PC-3 (cell line): ENCODE data around the gene IL21R. TPM values are rescaled to one million over a fixed set of nuclear protein-coding genes. Genes with fewer than 3 reads are reported as not detected.
"Not testable (repeated sequence)": the region's sequence is repeated elsewhere in the genome, so short reads cannot be mapped to it uniquely, and the experiment has no call there.

Source experiments
- ATAC-seq: fragments of 200-7000 bp; cut with Tn5 transposase; 2 replicates; pipeline ENCODE4 v1.9.1; 2020; ENCODE audit warnings: mild to moderate bottlenecking, moderate library complexity
- BruUV-seq: library from RNA; stranded (reverse); fragments of 400-500 nt; replicated peaks from 2 replicates; lab custom pipeline; 2021; lab: Mats Ljungman, UMichigan
- CTCF ChIA-PET: fragments of 300-600 bp; sonication (Branson Sonifier 250); formaldehyde crosslinking; loops from one replicate; lab custom pipeline; 2022; ENCODE audit warnings: antibody characterized with exemption; lab: Charles Lee
- POLR2A ChIA-PET: fragments of 300-600 bp; sonication (Branson Sonifier 250); formaldehyde crosslinking; loops from one replicate; lab custom pipeline; 2022; ENCODE audit warnings: antibody characterized with exemption; ENCODE audit not compliant: unreplicated experiment; lab: Charles Lee
- DNase-seq: peaks from one replicate; pipeline ENCODE4 v3.0.0-alpha.2; 2015
- H2AFZ ChIP-seq: fragments of 300-600 bp; sonication (generic); 2 replicates; pipeline ENCODE4 v1.6.0; 2016; ENCODE audit warnings: antibody characterized with exemption, low read length
- H3F3A ChIP-seq: fragments of 300-600 bp; sonication (generic); one replicate; pipeline ENCODE4 v1.6.0; 2017; ENCODE audit warnings: antibody characterized with exemption, low read length, control low read depth, mild to moderate bottlenecking; ENCODE audit not compliant: unreplicated experiment
- H3K27ac ChIP-seq: fragments of 300-600 bp; sonication (generic); 2 replicates; pipeline ENCODE4 v1.5.1; 2016; ENCODE audit warnings: mild to moderate bottlenecking, low read length
- H3K27me3 ChIP-seq: fragments of 300-600 bp; sonication (generic); 2 replicates; pipeline ENCODE4 v1.6.1; 2016; ENCODE audit warnings: low read length, mixed read lengths
- H3K36me3 ChIP-seq: fragments of 300-600 bp; sonication (generic); 2 replicates; pipeline ENCODE4 v1.6.1; 2016; ENCODE audit warnings: low read depth, mixed run types, low read length, mixed read lengths
- H3K4me1 ChIP-seq: fragments of 300-600 bp; sonication (generic); 2 replicates; pipeline ENCODE4 v1.5.1; 2016; ENCODE audit warnings: low read length; ENCODE audit not compliant: insufficient read depth
- H3K4me2 ChIP-seq: fragments of 300-600 bp; sonication (generic); 2 replicates; pipeline ENCODE4 v1.6.0; 2016; ENCODE audit warnings: low read length
- H3K4me3 ChIP-seq: fragments of 300-600 bp; sonication (generic); 2 replicates; pipeline ENCODE4 v1.5.1; 2016; ENCODE audit warnings: mild to moderate bottlenecking, low read length, mixed read lengths
- H3K79me2 ChIP-seq: fragments of 300-600 bp; sonication (generic); 2 replicates; pipeline ENCODE4 v1.6.1; 2017; ENCODE audit warnings: low read length, mixed read lengths
- H3K9ac ChIP-seq: fragments of 300-600 bp; sonication (generic); 2 replicates; pipeline ENCODE4 v1.6.0; 2016; ENCODE audit warnings: mild to moderate bottlenecking, low read length
- H3K9me2 ChIP-seq: fragments of 300-600 bp; sonication (generic); replicated peaks from 2 replicates; pipeline ENCODE4 v1.6.1; 2016; ENCODE audit warnings: mixed run types, low read length, mixed read lengths
- H3K9me3 ChIP-seq: fragments of 300-600 bp; sonication (generic); 2 replicates; pipeline ENCODE4 v1.6.1; 2016; ENCODE audit warnings: low read length, mixed read lengths
- H4K20me1 ChIP-seq: fragments of 300-600 bp; sonication (generic); 2 replicates; pipeline ENCODE4 v1.6.1; 2016; ENCODE audit warnings: low read length, mixed read lengths
- EZH2 ChIP-seq: fragments of 300-600 bp; sonication (generic); IDR thresholded peaks from one replicate; pipeline ENCODE4 v1.6.1; 2017; ENCODE audit warnings: antibody characterized with exemption, mild to moderate bottlenecking, low read length; ENCODE audit not compliant: unreplicated experiment
- EZH2phosphoT487 ChIP-seq: fragments of 300-600 bp; sonication (generic); IDR thresholded peaks from 2 replicates; pipeline ENCODE4 v1.6.1; 2018; ENCODE audit warnings: mild to moderate bottlenecking, antibody characterized with exemption, low read length, borderline replicate concordance
- intact Hi-C: fragments of 100-400 bp; cut with micrococcal nuclease; formaldehyde crosslinking; loops from 2 replicates; pipeline ENCODE4 v1.9.0; 2023
- total RNA-seq: library from RNA; depleted of rRNA; stranded (reverse); fragments of >200 nt; gene quantifications from 2 replicates; pipeline ENCODE4 v1.2.3, GENCODE V29; 2014
- TF ChIP-seq, protein P1 (sequence below): fragments of 300-600 bp; sonication (generic); conservative IDR thresholded peaks from 2 replicates; pipeline ENCODE4 v1.5.1; 2017; ENCODE audit warnings: antibody characterized with exemption, low read depth, mild to moderate bottlenecking, low read length

IL21R gene
- total RNA-seq, 1 experiment from 2014 or later = 0.55 TPM

DNA sequence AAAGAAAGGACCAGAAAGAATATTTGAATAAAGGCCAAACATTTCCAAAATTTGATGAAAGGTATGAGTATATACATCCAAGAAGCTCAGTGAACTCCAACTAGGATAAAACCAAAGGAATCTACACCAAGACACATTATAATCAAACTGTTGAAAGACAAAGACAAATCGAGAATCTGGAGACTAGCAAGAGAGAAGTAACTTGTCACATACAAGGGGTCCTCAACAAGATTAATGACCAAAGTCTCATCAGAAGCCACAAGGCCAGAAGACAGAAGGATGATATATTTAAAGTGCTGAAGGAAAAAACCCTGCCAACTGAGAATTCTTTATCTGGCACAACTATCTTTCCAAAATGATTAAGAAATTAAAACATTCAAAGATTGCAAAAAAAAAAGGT lies 9.3 kb upstream of the IL21R start:
- no peak for DNase-seq
- POLR2A ChIA-PET = no interaction called here
- no peak overlapping the region for H3K27ac ChIP-seq
- H3K27me3 ChIP-seq = no peaks in the 10 kb centered on the region; the same call in 1 of the 2 replicates
- H2AFZ ChIP-seq = no peak overlapping the region
- H3K4me2 ChIP-seq = no peak overlapping the region
- no peak overlapping the region for H3K9ac ChIP-seq
- H3K4me3 ChIP-seq = no peak overlapping the region
- CTCF ChIA-PET = no interaction called here
- no peak for TF ChIP-seq EZH2
- TF ChIP-seq EZH2phosphoT487 = no peak
- TF ChIP-seq, protein P1, sequence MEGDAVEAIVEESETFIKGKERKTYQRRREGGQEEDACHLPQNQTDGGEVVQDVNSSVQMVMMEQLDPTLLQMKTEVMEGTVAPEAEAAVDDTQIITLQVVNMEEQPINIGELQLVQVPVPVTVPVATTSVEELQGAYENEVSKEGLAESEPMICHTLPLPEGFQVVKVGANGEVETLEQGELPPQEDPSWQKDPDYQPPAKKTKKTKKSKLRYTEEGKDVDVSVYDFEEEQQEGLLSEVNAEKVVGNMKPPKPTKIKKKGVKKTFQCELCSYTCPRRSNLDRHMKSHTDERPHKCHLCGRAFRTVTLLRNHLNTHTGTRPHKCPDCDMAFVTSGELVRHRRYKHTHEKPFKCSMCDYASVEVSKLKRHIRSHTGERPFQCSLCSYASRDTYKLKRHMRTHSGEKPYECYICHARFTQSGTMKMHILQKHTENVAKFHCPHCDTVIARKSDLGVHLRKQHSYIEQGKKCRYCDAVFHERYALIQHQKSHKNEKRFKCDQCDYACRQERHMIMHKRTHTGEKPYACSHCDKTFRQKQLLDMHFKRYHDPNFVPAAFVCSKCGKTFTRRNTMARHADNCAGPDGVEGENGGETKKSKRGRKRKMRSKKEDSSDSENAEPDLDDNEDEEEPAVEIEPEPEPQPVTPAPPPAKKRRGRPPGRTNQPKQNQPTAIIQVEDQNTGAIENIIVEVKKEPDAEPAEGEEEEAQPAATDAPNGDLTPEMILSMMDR = no peak
- H4K20me1 ChIP-seq = no peaks in the 10 kb centered on the region
- ATAC-seq = no peak
- BruUV-seq = no TSS peak
- H3K79me2 ChIP-seq = no peaks in the 10 kb centered on the region
- H3K9me3 ChIP-seq = no peaks in the 10 kb centered on the region
- no peaks in the 10 kb centered on the region for H3K36me3 ChIP-seq
- no peaks in the 10 kb centered on the region for H3K9me2 ChIP-seq
- intact Hi-C loops = no loop called here
- H3F3A ChIP-seq = no peaks in the 10 kb centered on the region
- no peaks in the 10 kb centered on the region for H3K4me1 ChIP-seq

- no peak for DNase-seq
- POLR2A ChIA-PET = no interaction called here
These were observed 7.5 kb upstream of the IL21R start for GRCh38 chr16:27394516-27394915.

GRCh38 chr16:27398341-27398893 lies 3.6 kb upstream of the IL21R start:
- H2AFZ ChIP-seq, BruUV-seq, DNase-seq, intact Hi-C loops, H3F3A ChIP-seq, ATAC-seq, H4K20me1 ChIP-seq, H3K4me1 ChIP-seq, CTCF ChIA-PET, H3K79me2 ChIP-seq, H3K36me3 ChIP-seq, H3K9me3 ChIP-seq, H3K27me3 ChIP-seq, POLR2A ChIA-PET, H3K4me3 ChIP-seq, H3K9ac ChIP-seq, H3K4me2 ChIP-seq, H3K9me2 ChIP-seq, H3K27ac ChIP-seq: not testable (repeated sequence)

More at GRCh38 chr16:27394516-27394915, 7.5 kb upstream of the IL21R start:
- TF ChIP-seq EZH2 = no peak
- TF ChIP-seq, protein P1 = no peak
- Histone ChIP-seq H2AFZ (no peak overlapping the region), H3K4me2 (no peak overlapping the region), H3K27ac (no peak overlapping the region), H3K9me2 (no peaks in the 10 kb centered on the region), H3K27me3 (no peaks in the 10 kb centered on the region; the same call in 1 of the 2 replicates), H3K79me2 (no peaks in the 10 kb centered on the region), H3K4me1 (no peaks in the 10 kb centered on the region), H3K9me3 (no peaks in the 10 kb centered on the region), H3K4me3 (no peak overlapping the region), H3F3A (no peaks in the 10 kb centered on the region), H3K36me3 (no peaks in the 10 kb centered on the region), H3K9ac (no peak overlapping the region), H4K20me1 (no peaks in the 10 kb centered on the region)
- no peak for ATAC-seq
- CTCF ChIA-PET = no interaction called here
- no TSS peak for BruUV-seq
- intact Hi-C loops = no loop called here
